ENCODE results near the gene TRIM14. TPM values are rescaled to one million over a fixed set of nuclear protein-coding genes. Genes with fewer than 3 reads are reported as not detected.
"Not testable (repeated sequence)": the region's sequence is repeated elsewhere in the genome, so short reads cannot be mapped to it uniquely, and the experiment has no call there.

Gene TRIM14
- total and polyA plus RNA-seq, 7 donors: 0.13 to 2.5 (median 0.79) TPM

DNA sequence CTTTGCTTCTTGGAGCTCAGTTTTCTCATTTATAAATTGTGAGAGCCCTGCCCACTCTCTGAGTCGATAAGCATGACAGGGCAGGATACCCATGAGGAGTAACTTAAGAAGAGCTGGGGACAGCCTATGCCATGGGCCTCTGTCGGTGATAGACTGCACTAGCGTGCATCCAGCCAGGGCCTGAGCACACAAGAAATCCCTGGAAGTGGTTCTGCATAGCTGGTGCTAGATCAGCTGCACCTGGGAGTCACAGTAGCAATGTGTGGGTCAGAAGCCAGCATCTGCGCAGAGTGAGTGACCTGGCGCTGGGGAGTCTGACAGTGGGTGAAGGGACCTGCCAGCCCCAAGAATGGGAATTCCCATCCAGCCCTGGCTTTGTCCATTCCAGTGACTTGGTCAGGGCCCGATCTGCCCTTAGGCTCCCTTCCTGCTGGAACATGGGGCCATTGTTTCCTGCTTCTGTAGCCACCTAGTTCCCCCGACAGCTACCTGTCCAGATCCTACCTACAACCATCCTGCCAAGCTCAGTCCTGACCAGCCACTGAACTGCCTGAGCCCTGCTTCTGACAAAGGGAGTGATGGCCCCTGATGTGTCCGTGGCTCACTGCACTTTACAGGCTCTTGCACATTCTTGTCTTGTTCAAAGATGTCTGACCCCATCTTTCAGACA is 98.4 kb downstream of the TRIM14 start:
- no peak overlapping the region for H3K4me3 ChIP-seq
- no peak overlapping the region for H3K27ac ChIP-seq
- H3K9me3 ChIP-seq: no peaks in the 10 kb centered on the region
- no peaks in the 10 kb centered on the region for H3K27me3 ChIP-seq (ENCODE audit: insufficient read depth in 3 of 3, low read length in 2 of 3)
- DNase-seq (no peak), ATAC-seq (peak; percentile 24 to 29 (median 27))
- H3K36me3 ChIP-seq (ENCODE audit: insufficient read depth in 1 of 2, low read depth in 1 of 2): peaks cover 0 to 36% of the 10 kb centered on the region in 2 donors
- intact Hi-C loops (cut with DNase I): no loop called here
- peaks cover 45% of the 10 kb centered on the region for H3K4me1 ChIP-seq
- 58 to 84% (median 68%) methylated on average over 8 of the region's 8 CpGs for WGBS, 3 donors
- TF ChIP-seq, protein P1, sequence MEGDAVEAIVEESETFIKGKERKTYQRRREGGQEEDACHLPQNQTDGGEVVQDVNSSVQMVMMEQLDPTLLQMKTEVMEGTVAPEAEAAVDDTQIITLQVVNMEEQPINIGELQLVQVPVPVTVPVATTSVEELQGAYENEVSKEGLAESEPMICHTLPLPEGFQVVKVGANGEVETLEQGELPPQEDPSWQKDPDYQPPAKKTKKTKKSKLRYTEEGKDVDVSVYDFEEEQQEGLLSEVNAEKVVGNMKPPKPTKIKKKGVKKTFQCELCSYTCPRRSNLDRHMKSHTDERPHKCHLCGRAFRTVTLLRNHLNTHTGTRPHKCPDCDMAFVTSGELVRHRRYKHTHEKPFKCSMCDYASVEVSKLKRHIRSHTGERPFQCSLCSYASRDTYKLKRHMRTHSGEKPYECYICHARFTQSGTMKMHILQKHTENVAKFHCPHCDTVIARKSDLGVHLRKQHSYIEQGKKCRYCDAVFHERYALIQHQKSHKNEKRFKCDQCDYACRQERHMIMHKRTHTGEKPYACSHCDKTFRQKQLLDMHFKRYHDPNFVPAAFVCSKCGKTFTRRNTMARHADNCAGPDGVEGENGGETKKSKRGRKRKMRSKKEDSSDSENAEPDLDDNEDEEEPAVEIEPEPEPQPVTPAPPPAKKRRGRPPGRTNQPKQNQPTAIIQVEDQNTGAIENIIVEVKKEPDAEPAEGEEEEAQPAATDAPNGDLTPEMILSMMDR (IDR thresholded peaks at IDR 0.05): no peak

DNA sequence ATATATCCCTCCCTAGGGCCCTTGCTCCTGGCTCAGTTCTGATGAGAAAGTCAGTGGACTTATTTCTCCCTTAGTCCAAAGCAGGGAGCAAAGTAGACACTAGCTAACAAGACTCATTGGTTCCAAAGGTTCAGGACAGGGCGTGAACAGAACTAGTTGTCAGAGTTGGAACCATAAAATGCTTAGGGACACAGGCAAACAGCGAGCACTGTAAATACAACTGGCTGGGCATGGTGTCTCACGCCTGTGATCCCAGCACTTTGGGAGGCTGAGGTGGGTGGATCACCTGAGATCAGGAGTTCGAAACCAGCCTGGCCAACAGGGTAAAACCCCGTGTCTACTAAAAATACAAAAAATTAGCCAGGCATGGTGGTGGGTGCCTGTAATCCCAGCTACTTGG is 99.2 kb downstream of the TRIM14 start:
- peaks cover 0 to 43% of the 10 kb centered on the region in 2 donors for H3K36me3 ChIP-seq (ENCODE audit: insufficient read depth in 1 of 2, low read depth in 1 of 2)
- H3K4me3 ChIP-seq; ATAC-seq; H3K9me3 ChIP-seq; H3K27ac ChIP-seq; DNase-seq; H3K27me3 ChIP-seq (ENCODE audit: insufficient read depth in 3 of 3, low read length in 2 of 3): not testable (repeated sequence)
- intact Hi-C loops (cut with DNase I): loop anchor here in 1 of 2 donors (5.0 kb wide), 1 partner anchor 38 kb away; the partner anchor contains the start of gene ANP32B
- 85 to 94% (median 91%) methylated on average over 5 of the region's 5 CpGs for WGBS, 3 donors
- H3K4me1 ChIP-seq: peaks cover 45% of the 10 kb centered on the region

Other genes starting within 250 kb of the TRIM14 start
- gene TRMO, start 196.7 kb downstream of the TRIM14 start, total RNA-seq: 10 to 100 TPM in 2 of 4 donors, 1 to 10 TPM in 2; 7.0 to 11.7 (median 8.6) TPM
- 10 to 100 TPM in 1 of 3 donors, 1 to 10 TPM in 2; 6.7 to 13.9 (median 9.2) TPM for gene TRMO, start 196.7 kb downstream of the TRIM14 start, polyA plus RNA-seq
- under 1 TPM in 1 of 4 donors, not detected in 3; 0.71 TPM for gene HEMGN, start 181.1 kb downstream of the TRIM14 start, total RNA-seq
- not detected for gene HEMGN, start 181.1 kb downstream of the TRIM14 start, polyA plus RNA-seq
- gene ANP32B, start 135.9 kb downstream of the TRIM14 start, total RNA-seq: 10 to 100 TPM; 52.8 to 73.9 (median 66.5) TPM
- gene ANP32B, start 135.9 kb downstream of the TRIM14 start, polyA plus RNA-seq: 100 to 1,000 TPM in 1 of 3 donors, 10 to 100 TPM in 2; 65.0 to 136 (median 74.2) TPM
- 10 to 100 TPM; 21.1 to 53.8 (median 26.5) TPM for gene NANS, start 62.5 kb downstream of the TRIM14 start, total RNA-seq
- gene NANS, start 62.5 kb downstream of the TRIM14 start, polyA plus RNA-seq: 100 to 1,000 TPM in 1 of 3 donors, 10 to 100 TPM in 2; 33.2 to 168 (median 48.9) TPM
- gene CORO2A, start 73.4 kb upstream of the TRIM14 start, total RNA-seq: under 1 TPM; 0.10 to 0.30 (median 0.12) TPM
- under 1 TPM; 0.09 to 0.22 (median 0.11) TPM for gene CORO2A, start 73.4 kb upstream of the TRIM14 start, polyA plus RNA-seq
- gene TBC1D2, start 136.4 kb upstream of the TRIM14 start, total RNA-seq: 1 to 10 TPM; 1.9 to 2.7 (median 2.4) TPM
- 1 to 10 TPM; 1.3 to 2.9 (median 1.4) TPM for gene TBC1D2, start 136.4 kb upstream of the TRIM14 start, polyA plus RNA-seq

Data from psoas muscle (tissue), 8 donors.